Adrenal gland (tissue), 12 donors: Measurements from ENCODE around the gene GABRR2. TPM values are rescaled to one million over a fixed set of nuclear protein-coding genes. Genes with fewer than 3 reads are reported as not detected.

Source experiments
- DNase-seq, 7 donors: peaks; one replicate each; pipeline ENCODE4 v3.0.0-alpha.2; 2019 to 2020
- H3K27ac ChIP-seq, 5 donors: fragments of 200-600 bp; sonication (generic) in 4 of 5; 1 replicate in 3 of 5; 2 replicates in 2 of 5; pipeline versions ENCODE4 v1.5.1 to v1.8.0; 2016 to 2020; ENCODE audit warnings: mild to moderate bottlenecking in 1 of 5
- H3K27me3 ChIP-seq: fragments of 200-600 bp; 2 replicates; pipeline ENCODE4 v1.8.0; 2021
- H3K36me3 ChIP-seq, 2 donors: fragments of 200-600 bp; replicated peaks in 1 of 2; 1 replicate in 1 of 2; 2 replicates in 1 of 2; pipeline versions ENCODE4 v1.5.1 to v1.8.0; 2018 to 2022
- H3K4me1 ChIP-seq, 2 donors: fragments of 200-600 bp; replicated peaks in 1 of 2; 1 replicate in 1 of 2; 2 replicates in 1 of 2; pipeline versions ENCODE4 v1.5.1 to v1.8.0; 2018 to 2021
- H3K4me3 ChIP-seq, 4 donors: fragments of 200-600 bp; sonication (generic) in 3 of 4; one replicate each; pipeline ENCODE4 v1.5.1; 2016 to 2018
- H3K9me3 ChIP-seq, 3 donors: fragments of 200-600 bp; sonication (generic) in 1 of 3; replicated peaks in 1 of 3; 1 replicate in 2 of 3; 2 replicates in 1 of 3; pipeline versions ENCODE4 v1.5.1 to v1.8.0; 2016 to 2021
- CTCF ChIP-seq, 6 experiments: fragments of 450-650 bp in 4 of 6; fragments of 200-600 bp in 2 of 6; sonication (generic) in 1 of 6; IDR thresholded peaks; 1 replicate in 5 of 6; 2 replicates in 1 of 6; pipeline versions ENCODE4 v1.5.1 to v1.8.0; 2016 to 2021; ENCODE audit warnings: antibody characterized with exemption in 6 of 6, mild to moderate bottlenecking in 2 of 6, moderate library complexity in 1 of 6
- POLR2A ChIP-seq, 2 donors: fragments of 450-650 bp; IDR thresholded peaks; one replicate each; pipeline ENCODE4 v1.6.1; 2017; ENCODE audit warnings: antibody characterized with exemption in 2 of 2, mild to moderate bottlenecking in 2 of 2, moderate library complexity in 1 of 2
- WGBS, 4 donors: extraction: QIAGEN DNeasy Blood & Tissue Kit in 2 of 4; methylation state at CpG; one replicate each; pipeline versions ENCODE4 v1.1.5 to v1.1.7; 2013 to 2017; 5-methylcytosine and 5-hydroxymethylcytosine counted together
- intact Hi-C, 2 donors: fragments of 100-400 bp; cut with DNase I; formaldehyde crosslinking; loops; one replicate each; pipeline versions ENCODE4 v1.14.1 to v1.15.0; 2022 to 2023
- polyA plus RNA-seq, 3 donors: library from polyadenylated mRNA; stranded (reverse); fragments of 200-250 nt in 2 of 3; fragments of 350-450 nt in 1 of 3; fragmentation: Illumina TruSeq in 1 of 3; extraction: RNeasy Lipid Tissue Mini Kit (QIAGEN cat#74804) in 1 of 3; gene quantifications; one replicate each; pipeline ENCODE4 v1.2.3, GENCODE V29; 2013 to 2014
- total RNA-seq, 9 donors: library from RNA; depleted of rRNA in 4 of 9; stranded (reverse); fragments of >200 nt in 4 of 9; fragments of 120-200 nt in 1 of 9; fragmentation: NEBNext Ultra II Directional in 1 of 9; extraction: Animal tissue kit (Norgen Biotek cat#: 25700) in 1 of 9; gene quantifications; one replicate each; pipeline versions ENCODE4 v1.1.0 to v1.2.4, GENCODE V29; 2013 to 2023
- donor health status: healthy with polysubstance abuse.
- donor health status: Bipolar disorder and iron deficiency.
- donor health status: DM: yes; HTN: yes; CAD: no.
- donor health status: DM: no; HTN: no; CAD: no.
- donor health status: DM: no; HTN: no; CAD: no.
- donor health status: DM: yes; HTN: yes; CAD: no.

GABRR2 gene
- total and polyA plus RNA-seq, 12 donors = 0.17 to 2.4 (median 0.71) TPM; not detected in 2

- no peak overlapping the region for H3K27ac ChIP-seq
- WGBS, 4 donors = 81 to 93% (median 83%) methylated on average over 4 of the region's 4 CpGs
- H3K4me3 ChIP-seq = no peak overlapping the region
- TF ChIP-seq POLR2A (IDR thresholded peaks at IDR 0.05) (no peak), CTCF (IDR thresholded peaks at IDR 0.05) (no peak)
- H3K27me3 ChIP-seq = no peaks in the 10 kb centered on the region
- no peaks in the 10 kb centered on the region for H3K4me1 ChIP-seq
- DNase-seq = no peak
- intact Hi-C loops = no loop called here
- no peaks in the 10 kb centered on the region for H3K36me3 ChIP-seq
- no peaks in the 10 kb centered on the region for H3K9me3 ChIP-seq
Observed at GRCh38 chr6:89275900-89276299, 39.2 kb downstream of the GABRR2 start.

- Histone ChIP-seq H3K27me3 (no peaks in the 10 kb centered on the region), H3K27ac (no peak overlapping the region), H3K9me3 (no peaks in the 10 kb centered on the region), H3K36me3 (no peaks in the 10 kb centered on the region), H3K4me3 (no peak overlapping the region), H3K4me1 (no peaks in the 10 kb centered on the region)
- TF ChIP-seq CTCF (IDR thresholded peaks at IDR 0.05) = no peak
- no peak for DNase-seq
- WGBS, 4 donors = 96 to 100% (median 98%) methylated on average over 3 of the region's 3 CpGs
- intact Hi-C loops = no loop called here
Observed at GRCh38 chr6:89273816-89274215, 41.3 kb downstream of the GABRR2 start.

GRCh38 chr6:89272596-89272995 is 42.5 kb downstream of the GABRR2 start:
- no peak overlapping the region for H3K4me3 ChIP-seq
- H3K4me1 ChIP-seq = no peaks in the 10 kb centered on the region
- H3K36me3 ChIP-seq = no peaks in the 10 kb centered on the region
- H3K9me3 ChIP-seq = no peaks in the 10 kb centered on the region
- no peak for DNase-seq
- intact Hi-C loops = no loop called here
- no peak overlapping the region for H3K27ac ChIP-seq
- 83 to 90% (median 86%) methylated on average over 10 to 11 of the region's 11 CpGs for WGBS, 4 donors
- TF ChIP-seq POLR2A (IDR thresholded peaks at IDR 0.05) (no peak), CTCF (IDR thresholded peaks at IDR 0.05) (no peak)
- no peaks in the 10 kb centered on the region for H3K27me3 ChIP-seq

- intact Hi-C loops = no loop called here
- no peaks in the 10 kb centered on the region for H3K36me3 ChIP-seq
- TF ChIP-seq CTCF (IDR thresholded peaks at IDR 0.05) = no peak
- no peak for TF ChIP-seq POLR2A (IDR thresholded peaks at IDR 0.05)
- H3K27me3 ChIP-seq = no peaks in the 10 kb centered on the region
- no peak overlapping the region for H3K4me3 ChIP-seq
- 85 to 88% (median 86%) methylated on average over 14 of the region's 14 CpGs for WGBS, 4 donors
- H3K9me3 ChIP-seq = no peaks in the 10 kb centered on the region
- no peaks in the 10 kb centered on the region for H3K4me1 ChIP-seq
- H3K27ac ChIP-seq = no peak overlapping the region
- DNase-seq = peak in 1 of 7 donors; percentile 45
Observed at GRCh38 chr6:89270951-89271721, 44.0 kb downstream of the GABRR2 start.
